ENCODE data around the gene IL18BP. TPM values are rescaled to one million over a fixed set of nuclear protein-coding genes. Genes with fewer than 3 reads are reported as not detected.

The IL18BP gene
- total RNA-seq, 1 experiment from 2014 or later, result 18.2 TPM

GRCh38 chr11:71998061-71998460 is 648 bp upstream of the IL18BP start:
- CTCF ChIA-PET, result interaction anchor here (0.6 to 0.9 kb wide), 2 partner anchors 21 to 92 kb away, joined by 3 read pairs; no protein-coding TSS in a partner anchor
- TF ChIP-seq, protein P1, sequence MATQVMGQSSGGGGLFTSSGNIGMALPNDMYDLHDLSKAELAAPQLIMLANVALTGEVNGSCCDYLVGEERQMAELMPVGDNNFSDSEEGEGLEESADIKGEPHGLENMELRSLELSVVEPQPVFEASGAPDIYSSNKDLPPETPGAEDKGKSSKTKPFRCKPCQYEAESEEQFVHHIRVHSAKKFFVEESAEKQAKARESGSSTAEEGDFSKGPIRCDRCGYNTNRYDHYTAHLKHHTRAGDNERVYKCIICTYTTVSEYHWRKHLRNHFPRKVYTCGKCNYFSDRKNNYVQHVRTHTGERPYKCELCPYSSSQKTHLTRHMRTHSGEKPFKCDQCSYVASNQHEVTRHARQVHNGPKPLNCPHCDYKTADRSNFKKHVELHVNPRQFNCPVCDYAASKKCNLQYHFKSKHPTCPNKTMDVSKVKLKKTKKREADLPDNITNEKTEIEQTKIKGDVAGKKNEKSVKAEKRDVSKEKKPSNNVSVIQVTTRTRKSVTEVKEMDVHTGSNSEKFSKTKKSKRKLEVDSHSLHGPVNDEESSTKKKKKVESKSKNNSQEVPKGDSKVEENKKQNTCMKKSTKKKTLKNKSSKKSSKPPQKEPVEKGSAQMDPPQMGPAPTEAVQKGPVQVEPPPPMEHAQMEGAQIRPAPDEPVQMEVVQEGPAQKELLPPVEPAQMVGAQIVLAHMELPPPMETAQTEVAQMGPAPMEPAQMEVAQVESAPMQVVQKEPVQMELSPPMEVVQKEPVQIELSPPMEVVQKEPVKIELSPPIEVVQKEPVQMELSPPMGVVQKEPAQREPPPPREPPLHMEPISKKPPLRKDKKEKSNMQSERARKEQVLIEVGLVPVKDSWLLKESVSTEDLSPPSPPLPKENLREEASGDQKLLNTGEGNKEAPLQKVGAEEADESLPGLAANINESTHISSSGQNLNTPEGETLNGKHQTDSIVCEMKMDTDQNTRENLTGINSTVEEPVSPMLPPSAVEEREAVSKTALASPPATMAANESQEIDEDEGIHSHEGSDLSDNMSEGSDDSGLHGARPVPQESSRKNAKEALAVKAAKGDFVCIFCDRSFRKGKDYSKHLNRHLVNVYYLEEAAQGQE (IDR thresholded peaks at IDR 0.05; ENCODE audit: insufficient read depth in 1 of 2, low read depth in 2 of 2, low read length in 1 of 2), result no peak
- DNase-seq (ENCODE audit: low read depth, low spot score) (no peak), ATAC-seq (no peak)
- intact Hi-C loops (cut with micrococcal nuclease; ENCODE audit: unreplicated experiment) (no loop called here), in situ Hi-C loops (cut with HindIII; ENCODE audit: low pct_unique_long_range_greater_than_20kb, low sequenced_read_pairs) (no loop called here)
- no TSS peak for BruUV-seq (replicated peaks)
- Histone ChIP-seq H3K36me3 (ENCODE audit: control insufficient read depth, insufficient read depth, low read length) (peaks cover 2% of the 10 kb centered on the region; the same call in 1 of the 2 replicates), H3K27ac (ENCODE audit: low read length) (no peak overlapping the region), H3K4me1 (ENCODE audit: control insufficient read depth, insufficient read depth, low read length) (no peaks in the 10 kb centered on the region), H3K27me3 (ENCODE audit: control insufficient read depth, insufficient read depth, low read length) (no peaks in the 10 kb centered on the region), H3K9me3 (ENCODE audit: control insufficient read depth, insufficient read depth, low read depth, low read length) (no peaks in the 10 kb centered on the region), H3K4me3 (ENCODE audit: low read depth in 2 of 2, low read length in 2 of 2) (no peak overlapping the region)
- POLR2A ChIA-PET, result interaction anchor here (0.6 kb wide), 1 partner anchor 16 kb away, joined by 4 read pairs; no protein-coding TSS in a partner anchor

DNA sequence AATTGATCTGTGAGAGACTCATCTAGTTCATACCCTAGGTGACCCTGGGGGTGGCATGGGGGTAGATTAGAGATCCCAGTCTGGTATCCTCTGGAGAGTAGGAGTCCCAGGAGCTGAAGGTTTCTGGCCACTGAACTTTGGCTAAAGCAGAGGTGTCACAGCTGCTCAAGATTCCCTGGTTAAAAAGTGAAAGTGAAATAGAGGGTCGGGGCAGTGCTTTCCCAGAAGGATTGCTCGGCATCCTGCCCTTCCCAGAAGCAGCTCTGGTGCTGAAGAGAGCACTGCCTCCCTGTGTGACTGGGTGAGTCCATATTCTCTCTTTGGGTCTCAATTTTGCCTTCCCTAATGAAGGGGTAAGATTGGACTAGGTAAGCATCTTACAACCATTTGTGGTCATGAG is 653 bp downstream of the IL18BP start:
- no peak for DNase-seq (ENCODE audit: low read depth, low spot score)
- no peaks in the 10 kb centered on the region for H3K9me3 ChIP-seq (ENCODE audit: control insufficient read depth, insufficient read depth, low read depth, low read length)
- H3K27ac ChIP-seq (ENCODE audit: low read length), result no peak overlapping the region
- BruUV-seq (replicated peaks), result TSS peak; percentile 20
- no peaks in the 10 kb centered on the region for H3K4me1 ChIP-seq (ENCODE audit: control insufficient read depth, insufficient read depth, low read length)
- in situ Hi-C loops (cut with HindIII; ENCODE audit: low pct_unique_long_range_greater_than_20kb, low sequenced_read_pairs) (no loop called here), intact Hi-C loops (cut with micrococcal nuclease; ENCODE audit: unreplicated experiment) (no loop called here)
- TF ChIP-seq POLR2AphosphoS5 (IDR thresholded peaks at IDR 0.05; ENCODE audit: low read depth, low read length) (no peak), CTCF (IDR thresholded peaks at IDR 0.05) (no peak), SIN3A (IDR thresholded peaks at IDR 0.05; ENCODE audit: borderline replicate concordance, insufficient read depth, low read depth, low read length) (no peak), TCF7L2 (IDR thresholded peaks at IDR 0.05; ENCODE audit: low read depth, low read length) (no peak)
- TF ChIP-seq, protein P1 (IDR thresholded peaks at IDR 0.05; ENCODE audit: insufficient read depth in 1 of 2, low read depth in 2 of 2, low read length in 1 of 2), result no peak
- H3K27me3 ChIP-seq (ENCODE audit: control insufficient read depth, insufficient read depth, low read length), result no peaks in the 10 kb centered on the region
- CTCF ChIA-PET, result interaction anchor here (0.5 kb wide), 1 partner anchor 17 kb away, joined by 6 read pairs; no protein-coding TSS in a partner anchor
- POLR2A ChIA-PET, result no interaction called here
- no peak for ATAC-seq
- no peak overlapping the region for H3K4me3 ChIP-seq (ENCODE audit: low read depth in 2 of 2, low read length in 2 of 2)
- peaks cover 2% of the 10 kb centered on the region; the same call in 1 of the 2 replicates for H3K36me3 ChIP-seq (ENCODE audit: control insufficient read depth, insufficient read depth, low read length)
